H1 (cell line): Measurements from ENCODE around the gene ANGPTL2. TPM values are rescaled to one million over a fixed set of nuclear protein-coding genes. Genes with fewer than 3 reads are reported as not detected.

Experiments used
- CTCF ChIA-PET: fragments of 300-600 bp; sonication (Branson Sonifier 250); formaldehyde crosslinking; loops from one replicate; lab custom pipeline; 2021; ENCODE audit not compliant: partially characterized antibody; lab: Charles Lee
- POLR2A ChIA-PET: fragments of 300-600 bp; sonication (Branson Sonifier 250); formaldehyde crosslinking; loops from one replicate; lab custom pipeline; 2021; ENCODE audit warnings: inconsistent platforms; ENCODE audit not compliant: partially characterized antibody; lab: Charles Lee
- DNase-seq, 2 experiments: peaks; one replicate each; pipeline versions ENCODE4 v3.0.0 to v3.0.0-alpha.2; 2010 to 2022; ENCODE audit warnings: low spot score in 2 of 2, low read depth in 1 of 2, mixed read lengths in 1 of 2
- FAIRE-seq: peaks from 2 replicates; lab custom pipeline; 2011; peaks lifted over from hg19 to GRCh38; lab: Jason Lieb, UNC
- H2AFZ ChIP-seq: 2 replicates; pipeline ENCODE4 v1.8.1; 2012; ENCODE audit warnings: low read length, inconsistent platforms
- H2AK5ac ChIP-seq: 2 replicates; pipeline ENCODE4 v1.6.1; 2013; ENCODE audit warnings: low read depth, low read length
- H2BK120ac ChIP-seq: replicated peaks from 2 replicates; pipeline ENCODE3; 2013; ENCODE audit warnings: low read depth, low read length, inconsistent platforms
- H2BK12ac ChIP-seq: 2 replicates; pipeline ENCODE4 v1.6.1; 2013; ENCODE audit warnings: low read depth, low read length
- H2BK15ac ChIP-seq: 2 replicates; pipeline ENCODE4 v1.6.1; 2013; ENCODE audit warnings: low read length
- H2BK20ac ChIP-seq: 2 replicates; pipeline ENCODE4 v1.6.1; 2013; ENCODE audit warnings: low read length
- H2BK5ac ChIP-seq: 2 replicates; pipeline ENCODE4 v1.6.1; 2013; ENCODE audit warnings: low read depth, low read length
- H3K14ac ChIP-seq: 2 replicates; pipeline ENCODE4 v1.6.1; 2013; ENCODE audit warnings: inconsistent platforms; ENCODE audit not compliant: insufficient read length
- H3K18ac ChIP-seq: 2 replicates; pipeline ENCODE4 v1.6.1; 2013; ENCODE audit warnings: low read length; ENCODE audit errors: extremely low read depth
- H3K23ac ChIP-seq: 2 replicates; pipeline ENCODE4 v1.6.1; 2013; ENCODE audit warnings: inconsistent platforms; ENCODE audit not compliant: insufficient read length
- H3K23me2 ChIP-seq: 2 replicates; pipeline ENCODE4 v1.6.1; 2013; ENCODE audit warnings: low read depth, low read length
- H3K27ac ChIP-seq: 2 replicates; pipeline ENCODE4 v1.6.1; 2011; ENCODE audit warnings: low read depth, low read length, inconsistent platforms
- H3K27me3 ChIP-seq, 4 experiments: replicated peaks in 1 of 4; 1 replicate in 1 of 4; 2 replicates in 3 of 4; pipeline versions ENCODE4 v1.6.1 to v1.8.1; 2011 to 2013; ENCODE audit warnings: low read length in 3 of 4, mild to moderate bottlenecking in 3 of 4, inconsistent platforms in 2 of 4, mixed read lengths in 2 of 4, moderate library complexity in 1 of 4; ENCODE audit not compliant: control insufficient read depth in 3 of 4, insufficient read depth in 3 of 4; ENCODE audit errors: extremely low read depth in 1 of 4
- H3K36me3 ChIP-seq, 4 experiments: 2 replicates each; pipeline versions ENCODE4 v1.6.1 to v1.8.1; 2011 to 2013; ENCODE audit warnings: mild to moderate bottlenecking in 4 of 4, low read length in 3 of 4, moderate library complexity in 2 of 4, control low read depth in 1 of 4, inconsistent platforms in 1 of 4; ENCODE audit not compliant: insufficient read depth in 4 of 4, control insufficient read depth in 2 of 4
- H3K4ac ChIP-seq: replicated peaks from 2 replicates; pipeline ENCODE3; 2013; ENCODE audit warnings: low read length, low read depth, mixed read lengths, inconsistent platforms; ENCODE audit not compliant: insufficient read length
- H3K4me1 ChIP-seq, 4 experiments: replicated peaks in 1 of 4; 1 replicate in 1 of 4; 2 replicates in 3 of 4; pipeline versions ENCODE4 v1.6.1 to v1.8.1; 2011 to 2013; ENCODE audit warnings: low read length in 3 of 4, inconsistent platforms in 2 of 4, mixed read lengths in 1 of 4; ENCODE audit not compliant: insufficient read depth in 4 of 4, control insufficient read depth in 3 of 4
- H3K4me2 ChIP-seq, 2 experiments: 2 replicates each; pipeline versions ENCODE4 v1.6.1 to v1.8.1; 2011 to 2013; ENCODE audit warnings: low read depth in 2 of 2, low read length in 2 of 2, control low read depth in 1 of 2, inconsistent platforms in 1 of 2, mild to moderate bottlenecking in 1 of 2; ENCODE audit not compliant: insufficient read depth in 1 of 2
- H3K4me3 ChIP-seq, 4 experiments: fragments of 200-600, 300-600 bp in 1 of 4; sonication (generic), shearing (Covaris generic), sonication (Bioruptor Twin) in 1 of 4; 2 replicates each; pipeline versions ENCODE4 v1.5.1 to v1.8.1; 2011 to 2016; ENCODE audit warnings: low read length in 4 of 4, low read depth in 3 of 4, control low read depth in 2 of 4, inconsistent platforms in 2 of 4, mild to moderate bottlenecking in 2 of 4, mixed read lengths in 1 of 4, moderate library complexity in 1 of 4; ENCODE audit not compliant: insufficient read depth in 2 of 4; ENCODE audit errors: extremely low read depth in 1 of 4
- H3K56ac ChIP-seq: replicated peaks from 2 replicates; pipeline ENCODE3; 2013; ENCODE audit warnings: low read depth, mild to moderate bottlenecking, mixed read lengths, low read length, inconsistent platforms; ENCODE audit not compliant: insufficient read length
- H3K79me1 ChIP-seq: 2 replicates; pipeline ENCODE4 v1.6.1; 2013; ENCODE audit warnings: low read depth, low read length, control low read depth
- H3K79me2 ChIP-seq, 2 experiments: 2 replicates each; pipeline versions ENCODE4 v1.6.1 to v1.8.1; 2012 to 2013; ENCODE audit warnings: low read length in 2 of 2, mild to moderate bottlenecking in 2 of 2, inconsistent platforms in 1 of 2; ENCODE audit not compliant: insufficient read depth in 2 of 2, control insufficient read depth in 1 of 2
- H3K9ac ChIP-seq, 4 experiments: replicated peaks in 1 of 4; 1 replicate in 1 of 4; 2 replicates in 3 of 4; pipeline versions ENCODE4 v1.6.1 to v1.8.1; 2011 to 2013; ENCODE audit warnings: low read depth in 3 of 4, low read length in 3 of 4, control low read depth in 2 of 4, mild to moderate bottlenecking in 2 of 4, moderate library complexity in 2 of 4, inconsistent platforms in 1 of 4; ENCODE audit errors: extremely low read depth in 1 of 4
- H3K9me3 ChIP-seq, 2 experiments: 2 replicates each; pipeline versions ENCODE4 v1.6.1 to v1.8.1; 2012 to 2013; ENCODE audit warnings: mild to moderate bottlenecking in 2 of 2, moderate library complexity in 2 of 2, control low read depth in 1 of 2, inconsistent platforms in 1 of 2, low read depth in 1 of 2, low read length in 1 of 2, mixed read lengths in 1 of 2; ENCODE audit not compliant: insufficient read depth in 2 of 2
- H4K20me1 ChIP-seq, 2 experiments: replicated peaks in 1 of 2; 2 replicates each; pipeline versions ENCODE3 to v1.8.1; 2011 to 2013; ENCODE audit warnings: inconsistent platforms in 2 of 2, low read length in 2 of 2, mild to moderate bottlenecking in 1 of 2; ENCODE audit not compliant: insufficient read depth in 2 of 2, control insufficient read depth in 1 of 2
- H4K5ac ChIP-seq: 2 replicates; pipeline ENCODE4 v1.6.1; 2013; ENCODE audit warnings: low read length, low read depth, mixed read lengths, inconsistent platforms; ENCODE audit not compliant: insufficient read length
- H4K8ac ChIP-seq: 2 replicates; pipeline ENCODE4 v1.8.0; 2013; ENCODE audit warnings: mild to moderate bottlenecking, moderate library complexity, low read length, inconsistent platforms; ENCODE audit not compliant: insufficient read depth; ENCODE audit errors: extremely low read depth
- H4K91ac ChIP-seq: replicated peaks from 2 replicates; pipeline ENCODE3; 2013; ENCODE audit warnings: low read length, mixed read lengths, inconsistent platforms; ENCODE audit not compliant: insufficient read length
- BACH1 ChIP-seq: IDR thresholded peaks from 2 replicates; pipeline ENCODE4 v1.6.1; 2012; ENCODE audit warnings: low read length, improper control_type of control experiment
- CREB1 ChIP-seq: IDR thresholded peaks from 2 replicates; pipeline ENCODE4 v1.6.1; 2012; ENCODE audit warnings: inconsistent platforms
- CTBP2 ChIP-seq: IDR thresholded peaks from 2 replicates; pipeline ENCODE4 v1.7.0; 2011; ENCODE audit warnings: borderline replicate concordance, mild to moderate bottlenecking, moderate library complexity, mixed read lengths, low read length; ENCODE audit not compliant: insufficient read depth, insufficient read length
- HDAC6 ChIP-seq: IDR thresholded peaks from one replicate; pipeline ENCODE4 v1.7.1; 2012; ENCODE audit warnings: low read depth, mild to moderate bottlenecking, inconsistent platforms, low read length, moderate library complexity
- RAD21 ChIP-seq, 2 experiments: IDR thresholded peaks in 1 of 2; conservative IDR thresholded peaks in 1 of 2; 2 replicates each; pipeline ENCODE4 v1.6.1; 2011; ENCODE audit warnings: low read depth in 2 of 2, low read length in 2 of 2, improper control_type of control experiment in 1 of 2, inconsistent platforms in 1 of 2, mild to moderate bottlenecking in 1 of 2, moderate library complexity in 1 of 2
- RBBP5 ChIP-seq: IDR thresholded peaks from 2 replicates; pipeline ENCODE4 v1.7.1; 2012; ENCODE audit warnings: low read depth, mild to moderate bottlenecking, inconsistent platforms, low read length, moderate library complexity, borderline replicate concordance
- SRF ChIP-seq: IDR thresholded peaks from 2 replicates; pipeline ENCODE4 v1.6.1; 2011; ENCODE audit warnings: mild to moderate bottlenecking, low read depth, low read length, moderate library complexity
- ZNF274 ChIP-seq: IDR thresholded peaks from 2 replicates; pipeline ENCODE4 v1.7.0; 2012; ENCODE audit warnings: low read length, borderline replicate concordance; ENCODE audit errors: extremely low read depth
- WGBS, 2 experiments: shearing (Covaris generic) in 1 of 2; methylation state at CpG; one replicate each; pipeline versions ENCODE4 v1.1.6 to v1.1.7; 2013 to 2015; ENCODE audit warnings: low lambda C conversion rate in 2 of 2, mixed read lengths in 2 of 2, inconsistent platforms in 1 of 2, low coverage in 1 of 2, missing lambda C conversion rate in 1 of 2; ENCODE audit not compliant: insufficient replicate concordance in 2 of 2, insufficient coverage in 1 of 2, insufficient read length in 1 of 2; ENCODE audit errors: extremely low coverage in 1 of 2, missing lambda C conversion rate in 1 of 2; 5-methylcytosine and 5-hydroxymethylcytosine counted together
- polyA plus RNA-seq, 7 experiments: library from polyadenylated mRNA; depleted of rRNA in 3 of 7; stranded (reverse) in 5 of 7; unstranded in 2 of 7; fragments of >200 nt in 5 of 7; fragments of 200-250 nt in 2 of 7; gene quantifications; 1 replicate in 5 of 7; 2 replicates in 1 of 7; 4 replicates in 1 of 7; pipeline versions ENCODE4 v1.2.1 to v1.2.3, GENCODE V29; 2011 to 2013; ENCODE audit warnings: missing spikeins in 2 of 7, mixed read lengths in 2 of 7
- total RNA-seq: library from RNA; stranded (reverse); fragmentation: NEBNext Ultra II Directional; extraction: Animal tissue kit (Norgen Biotek cat#: 25700); gene quantifications from 2 replicates; pipeline ENCODE4 v1.2.1, GENCODE V29; 2021

Gene ANGPTL2
- total and polyA plus RNA-seq, 2 of the 8 experiments (the other 6 are each of a cell fraction or from before 2014, with no cell fraction given) = 9.0 to 10.6 TPM

- Histone ChIP-seq H2BK5ac (no peak overlapping the region; the same call in 1 of the 2 replicates), H3K56ac (no peak overlapping the region), H3K4me2 (no peak overlapping the region), H3K36me3 (no peaks in the 10 kb centered on the region), H3K4ac (no peak overlapping the region), H4K20me1 (peaks cover 0 to 5% of the 10 kb centered on the region in 2 experiments), H2BK15ac (no peak overlapping the region), H2BK12ac (no peak overlapping the region), H3K23ac (no peak overlapping the region), H3K4me3 (no peak overlapping the region), H3K9me3 (no peaks in the 10 kb centered on the region), H2BK120ac (no peak overlapping the region), H3K4me1 (peaks cover 6 to 13% (median 8%) of the 10 kb centered on the region in 4 experiments), H3K23me2 (no peaks in the 10 kb centered on the region), H3K9ac (no peak overlapping the region), H3K27ac (no peak overlapping the region), H4K8ac (no peak overlapping the region), H3K18ac (no peak overlapping the region), H4K5ac (no peak overlapping the region), H2AK5ac (no peak overlapping the region), H2BK20ac (no peak overlapping the region), H2AFZ (no peak overlapping the region), H3K79me2 (no peaks in the 10 kb centered on the region), H3K27me3 (no peaks in the 10 kb centered on the region), H3K79me1 (peaks cover 2% of the 10 kb centered on the region; the same call in 1 of the 2 replicates), H4K91ac (no peak overlapping the region), H3K14ac (no peak overlapping the region)
- FAIRE-seq = no peak
- WGBS, 2 experiments = 91% methylated on average over 11 of the region's 11 CpGs; no CpG with 5 or more reads in 1 of the 2 experiments
- TF ChIP-seq HDAC6 (no peak), RAD21 (IDR thresholded peaks at IDR 0.05 in 1 of 2, conservative IDR thresholded peaks at IDR 0.05 in 1 of 2; ENCODE audit: low read depth in 2 of 2, low read length in 2 of 2) (no peak), ZNF274 (no peak), RBBP5 (no peak), BACH1 (no peak), CREB1 (no peak), CTBP2 (no peak), SRF (no peak)
- POLR2A ChIA-PET = no interaction called here
- CTCF ChIA-PET = interaction anchor here (1.0 to 1.3 kb wide), 3 partner anchors 72 to 142 kb away, joined by 3 to 4 read pairs (median 3); no protein-coding TSS in a partner anchor
- DNase-seq = no peak
Observed at GRCh38 chr9:127107171-127107928, 15.1 kb downstream of the ANGPTL2 start.
